GM18505 (cell line): ENCODE data around the gene SECTM1.
"Not testable (repeated sequence)": the region's sequence is repeated elsewhere in the genome, so short reads cannot be mapped to it uniquely, and the experiment has no call there.

ENCODE experiments used
- ATAC-seq: cut with Tn5 transposase; IDR thresholded peaks from one replicate; pipeline ENCODE4 v1.9.1; 2021; ENCODE audit not compliant: unreplicated experiment
- POLR2A ChIP-seq: IDR thresholded peaks from 4 replicates; pipeline ENCODE4 v1.6.1; 2011; ENCODE audit warnings: borderline replicate concordance; ENCODE audit not compliant: insufficient read depth, insufficient read length; ENCODE audit errors: extremely low read depth

The SECTM1 gene

GRCh38 chr17:82333279-82334171 lies at the start of gene SECTM1:
Gene SECTM1 (minus strand): TSS chr17:82333766. CDS start chr17:82327240, 6,526 bp downstream.
- no peak for TF ChIP-seq POLR2A
- no peak for ATAC-seq

DNA sequence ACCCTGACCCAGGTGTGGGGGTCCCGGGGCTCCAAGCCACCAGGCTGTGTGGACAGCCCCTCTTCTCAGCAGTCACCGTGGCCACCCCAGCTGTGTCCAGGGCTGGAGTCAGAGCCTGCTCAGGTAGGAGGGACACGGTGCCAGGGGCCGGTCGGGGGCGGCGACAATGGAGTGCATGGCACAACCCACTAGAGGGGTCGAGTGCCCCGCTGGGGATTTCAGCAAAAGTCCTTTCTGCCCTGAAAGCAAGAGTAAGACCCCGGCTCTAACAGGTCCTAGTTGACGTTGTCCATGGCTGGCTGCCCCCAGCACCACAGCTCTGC lies 49.3 kb upstream of the SECTM1 start:
- TF ChIP-seq POLR2A = no peak
- ATAC-seq = no peak

- ATAC-seq = not testable (repeated sequence)
Observed at GRCh38 chr17:82382220-82382932, 48.8 kb upstream of the SECTM1 start.

- not testable (repeated sequence) for ATAC-seq
Observed at GRCh38 chr17:82381703-82382009, 48.1 kb upstream of the SECTM1 start.

- TF ChIP-seq POLR2A = no peak
- ATAC-seq = no peak
Observed at GRCh38 chr17:82380860-82381702, 47.5 kb upstream of the SECTM1 start.

GRCh38 chr17:82378741-82379021 lies 45.1 kb upstream of the SECTM1 start:
- no peak for TF ChIP-seq POLR2A
- ATAC-seq = no peak

DNA sequence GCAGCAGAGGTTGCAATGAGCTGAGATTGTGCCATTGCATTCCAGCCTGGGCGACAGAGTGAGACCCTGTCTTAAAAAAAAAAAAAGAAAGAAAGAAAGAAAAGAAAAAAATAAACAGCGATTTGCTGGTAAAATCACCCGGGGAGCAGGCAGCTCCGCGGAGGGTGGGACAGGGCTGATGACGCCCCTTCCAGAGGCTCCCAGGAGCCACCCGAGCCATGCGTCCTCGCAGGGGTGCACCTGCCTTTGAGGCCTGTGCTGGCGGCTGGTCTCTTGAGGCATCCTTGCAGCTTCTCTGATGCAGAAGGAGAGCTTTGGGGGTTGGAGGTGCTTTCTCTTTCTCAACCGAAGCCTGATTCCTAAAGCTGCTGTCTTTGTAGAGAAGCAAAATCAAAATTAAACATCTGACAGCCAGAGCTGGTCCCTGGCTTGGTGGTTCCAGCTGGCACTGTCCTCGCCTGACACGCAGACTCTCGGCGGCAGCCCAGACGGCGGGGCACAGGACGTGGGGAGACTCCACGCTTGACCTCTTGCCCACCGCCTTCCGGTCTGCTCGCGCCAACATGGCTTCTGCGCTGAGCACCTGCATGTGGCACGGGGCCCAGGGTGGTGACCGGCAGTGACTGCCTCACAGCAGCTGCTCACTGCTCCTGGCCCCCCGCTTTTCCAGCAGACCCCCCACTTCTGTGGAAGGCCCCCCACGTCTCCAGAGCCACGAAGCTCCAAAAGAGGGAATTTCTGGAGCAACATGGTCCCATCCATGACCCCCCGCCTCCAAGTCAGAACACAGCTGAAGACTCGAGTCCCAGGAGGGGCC lies 44.6 kb upstream of the SECTM1 start:
- no peak for TF ChIP-seq POLR2A
- no peak for ATAC-seq

GRCh38 chr17:82377294-82377693 lies 43.7 kb upstream of the SECTM1 start:
- not testable (repeated sequence) for ATAC-seq

- TF ChIP-seq POLR2A = no peak
- no peak for ATAC-seq
Observed at GRCh38 chr17:82376042-82376730, 42.6 kb upstream of the SECTM1 start.

- ATAC-seq = no peak
- no peak for TF ChIP-seq POLR2A
Observed at GRCh38 chr17:82375359-82376041, 41.9 kb upstream of the SECTM1 start.

GRCh38 chr17:82374626-82375331 lies 41.2 kb upstream of the SECTM1 start:
- no peak for ATAC-seq
- TF ChIP-seq POLR2A = no peak
